GM12878 (cell line): ENCODE results near the gene ZNF407. TPM values are rescaled to one million over a fixed set of nuclear protein-coding genes. Genes with fewer than 3 reads are reported as not detected.

ENCODE experiments used
- ATAC-seq: fragments of 200-7000 bp; cut with Tn5 transposase; 3 replicates; pipeline ENCODE4 v1.9.1; 2020; ENCODE audit warnings: mild to moderate bottlenecking, moderate library complexity
- BruUV-seq: library from RNA; stranded (reverse); fragments of 400-500 nt; replicated peaks from 2 replicates; lab custom pipeline; 2021; lab: Mats Ljungman, UMichigan
- CTCF ChIA-PET: fragments of 300-600 bp; sonication (Branson Sonifier 250); formaldehyde crosslinking; extraction: SDS; loops from one replicate; lab custom pipeline; 2021; ENCODE audit warnings: inconsistent platforms; lab: Yijun Ruan, JAX
- POLR2A ChIA-PET: fragments of 350-600 bp; formaldehyde crosslinking; extraction: SDS; loops from one replicate; lab custom pipeline; 2021; ENCODE audit warnings: inconsistent platforms; lab: Charles Lee
- RAD21 ChIA-PET: fragments of 300-600 bp; sonication (Branson Sonifier 250); formaldehyde crosslinking; loops from one replicate; lab custom pipeline; 2023; ENCODE audit warnings: antibody characterized with exemption; ENCODE audit not compliant: unreplicated experiment; lab: Charles Lee
- SMC1A ChIA-PET: fragments of 300-600 bp; sonication (Branson Sonifier 250); formaldehyde crosslinking; loops from one replicate; lab custom pipeline; 2023; ENCODE audit not compliant: unreplicated experiment, uncharacterized antibody; lab: Charles Lee
- DNase-seq: peaks from one replicate; pipeline ENCODE4 v3.0.0-alpha.2; 2011; ENCODE audit warnings: low read depth, low spot score
- FAIRE-seq: peaks from 3 replicates; lab custom pipeline; 2011; peaks lifted over from hg19 to GRCh38; lab: Jason Lieb, UNC
- H2AFZ ChIP-seq: 2 replicates; pipeline ENCODE4 v1.6.0; 2011; ENCODE audit warnings: low read depth, low read length, control low read depth; ENCODE audit not compliant: control insufficient read depth
- H3K27ac ChIP-seq: 2 replicates; pipeline ENCODE4 v1.5.1; 2011; ENCODE audit warnings: control low read depth; ENCODE audit not compliant: control insufficient read depth, insufficient read depth
- H3K27me3 ChIP-seq, 2 experiments: replicated peaks in 1 of 2; 2 replicates each; pipeline versions ENCODE4 v1.6.0 to v1.6.1; 2011; ENCODE audit warnings: low read length in 1 of 2; ENCODE audit not compliant: control insufficient read depth in 2 of 2, insufficient read depth in 2 of 2
- H3K36me3 ChIP-seq, 2 experiments: 2 replicates each; pipeline ENCODE4 v1.5.1; 2011; ENCODE audit warnings: low read length in 1 of 2; ENCODE audit not compliant: control insufficient read depth in 2 of 2, insufficient read depth in 2 of 2
- H3K4me1 ChIP-seq: 2 replicates; pipeline ENCODE4 v1.6.1; 2011; ENCODE audit warnings: mild to moderate bottlenecking, low read length, moderate library complexity, mixed read lengths; ENCODE audit not compliant: control insufficient read depth, insufficient read depth
- H3K4me2 ChIP-seq: 2 replicates; pipeline ENCODE4 v1.6.0; 2011; ENCODE audit warnings: control low read depth; ENCODE audit not compliant: control insufficient read depth, insufficient read depth
- H3K4me3 ChIP-seq: fragments of 200-600 bp; sonication (generic); 2 replicates; pipeline ENCODE4 v1.5.1; 2016
- H3K79me2 ChIP-seq: 2 replicates; pipeline ENCODE4 v1.6.0; 2011; ENCODE audit warnings: low read length; ENCODE audit not compliant: control insufficient read depth, insufficient read depth
- H3K9ac ChIP-seq: 2 replicates; pipeline ENCODE4 v1.8.0; 2011; ENCODE audit warnings: low read length, control low read depth, mixed read lengths; ENCODE audit not compliant: control insufficient read depth, insufficient read depth
- H3K9me3 ChIP-seq: replicated peaks from 3 replicates; pipeline ENCODE4 v1.5.1; 2011; ENCODE audit warnings: mild to moderate bottlenecking, low read length; ENCODE audit not compliant: control insufficient read depth, insufficient read depth
- H4K20me1 ChIP-seq: 2 replicates; pipeline ENCODE4 v1.6.0; 2011; ENCODE audit not compliant: control insufficient read depth, insufficient read depth
- BHLHE40 ChIP-seq, 2 experiments: fragments of 450-650 bp in 1 of 2; IDR thresholded peaks; 2 replicates each; pipeline ENCODE4 v1.6.1; 2011 to 2017; ENCODE audit warnings: low read depth in 2 of 2, borderline replicate concordance in 1 of 2, improper control_type of control experiment in 1 of 2, low read length in 1 of 2, mild to moderate bottlenecking in 1 of 2
- ETV6 ChIP-seq, 2 experiments: fragments of 450-650 bp in 1 of 2; IDR thresholded peaks in 1 of 2; conservative IDR thresholded peaks in 1 of 2; 2 replicates each; pipeline ENCODE4 v1.6.1; 2014; ENCODE audit warnings: antibody characterized with exemption in 1 of 2, borderline replicate concordance in 1 of 2, low read depth in 1 of 2, mild to moderate bottlenecking in 1 of 2, moderate library complexity in 1 of 2
- KAT2A ChIP-seq: conservative IDR thresholded peaks from 2 replicates; pipeline ENCODE4 v1.6.1; 2011; ENCODE audit warnings: low read depth, low read length; ENCODE audit not compliant: control insufficient read depth
- LARP7 ChIP-seq: fragments of 450-650 bp; IDR thresholded peaks from 2 replicates; pipeline ENCODE4 v1.6.1; 2017; ENCODE audit warnings: mild to moderate bottlenecking
- MLLT1 ChIP-seq: fragments of 450-650 bp; IDR thresholded peaks from 2 replicates; pipeline ENCODE4 v1.6.1; 2016; ENCODE audit warnings: mild to moderate bottlenecking
- WGBS: methylation state at CpG from one replicate; pipeline ENCODE4 v1.1.6; 2016; ENCODE audit warnings: low lambda C conversion rate; ENCODE audit not compliant: insufficient replicate concordance, insufficient coverage; ENCODE audit errors: missing lambda C conversion rate; 5-methylcytosine and 5-hydroxymethylcytosine counted together
- in situ Hi-C: fragments of 300-500 bp; cut with MboI; formaldehyde crosslinking; loops from 9 replicates; pipeline ENCODE4 v1.14.3; 2018; ENCODE audit warnings: mixed read lengths
- intact Hi-C: fragments of 100-400 bp; cut with micrococcal nuclease; formaldehyde crosslinking; loops from one replicate; pipeline ENCODE4 v1.14.2; 2022; ENCODE audit not compliant: unreplicated experiment
- polyA plus RNA-seq, 11 experiments: library from polyadenylated mRNA; depleted of rRNA in 4 of 11; unstranded in 6 of 11; stranded (reverse) in 5 of 11; fragments of >200 nt; fragmentation: Nextera tagmentation in 4 of 11; fragmentation: Illumina TruSeq in 1 of 11; extraction: Ambion mirVana in 4 of 11; extraction: Trizol in 1 of 11; gene quantifications; 1 replicate in 1 of 11; 2 replicates in 10 of 11; pipeline versions ENCODE4 v1.2.1 to v1.2.3, GENCODE V29; 2011 to 2016; ENCODE audit warnings: inconsistent platforms in 2 of 11, missing spikeins in 2 of 11, low read depth in 1 of 11
- total RNA-seq, 4 experiments: library from RNA; depleted of rRNA in 3 of 4; stranded (reverse); fragments of >200 nt in 3 of 4; fragmentation: Illumina TruSeq in 1 of 4; extraction: Trizol in 1 of 4; gene quantifications; 2 replicates each; pipeline versions ENCODE4 v1.2.1 to v1.2.3, GENCODE V29; 2013 to 2021

Gene ZNF407
- total and polyA plus RNA-seq, 10 of the 15 experiments (the other 5 are each of a cell fraction or from before 2014, with no cell fraction given) = 0.69 to 11.6 (median 5.3) TPM

GRCh38 chr18:74901362-74902146 lies 303.9 kb downstream of the ZNF407 start:
- Histone ChIP-seq H3K4me3 (no peak overlapping the region), H3K4me2 (no peak overlapping the region), H3K27me3 (no peaks in the 10 kb centered on the region), H3K9ac (no peak overlapping the region), H2AFZ (no peak overlapping the region), H3K36me3 (no peaks in the 10 kb centered on the region; a peak in 1 of 4 replicates), H3K79me2 (no peaks in the 10 kb centered on the region), H3K9me3 (no peaks in the 10 kb centered on the region), H3K27ac (no peak overlapping the region), H3K4me1 (no peaks in the 10 kb centered on the region), H4K20me1 (no peaks in the 10 kb centered on the region)
- in situ Hi-C loops (loop anchor here (5.0 kb wide), 1 partner anchor 49 kb away; no protein-coding TSS in a partner anchor), intact Hi-C loops (no loop called here)
- 73% methylated on average over 4 of the region's 4 CpGs for WGBS
- TF ChIP-seq MLLT1 = no peak
- ChIA-PET RAD21 (no interaction called here), SMC1A (interaction anchor here (1.2 to 1.4 kb wide), 2 partner anchors 13 to 40 kb away, joined by 3 to 4 read pairs; no protein-coding TSS in a partner anchor), POLR2A (no interaction called here), CTCF (interaction anchor here (1.3 to 2.8 kb wide), 2 partner anchors 62 to 249 kb away, joined by 4 to 9 read pairs; no protein-coding TSS in a partner anchor)
- BruUV-seq = no TSS peak
- FAIRE-seq (no peak), ATAC-seq (no peak), DNase-seq (no peak)

- DNase-seq (no peak), FAIRE-seq (no peak), ATAC-seq (no peak)
- H3K4me1 ChIP-seq = no peaks in the 10 kb centered on the region
- no peaks in the 10 kb centered on the region for H3K27me3 ChIP-seq
- no peak overlapping the region for H3K27ac ChIP-seq
- H3K9ac ChIP-seq = no peak overlapping the region
- in situ Hi-C loops = loop anchor here (5.0 kb wide), 1 partner anchor 50 kb away; no protein-coding TSS in a partner anchor
- H3K36me3 ChIP-seq = no peaks in the 10 kb centered on the region; a peak in 1 of 4 replicates
- no peaks in the 10 kb centered on the region for H4K20me1 ChIP-seq
- no peak overlapping the region for H2AFZ ChIP-seq
- ChIA-PET SMC1A (no interaction called here), RAD21 (no interaction called here), POLR2A (no interaction called here), CTCF (interaction anchor here (2.8 kb wide), 1 partner anchor 62 kb away, joined by 9 read pairs; no protein-coding TSS in a partner anchor)
- no TSS peak for BruUV-seq
- TF ChIP-seq ETV6 (conservative IDR thresholded peaks at IDR 0.05 in 1 of 2, IDR thresholded peaks at IDR 0.05 in 1 of 2; ENCODE audit: borderline replicate concordance in 1 of 2, low read depth in 1 of 2) (no peak), BHLHE40 (IDR thresholded peaks at IDR 0.05; ENCODE audit: borderline replicate concordance in 1 of 2, low read depth in 2 of 2, low read length in 1 of 2) (no peak), KAT2A (no peak), LARP7 (no peak)
- intact Hi-C loops = no loop called here
- H3K9me3 ChIP-seq = no peaks in the 10 kb centered on the region
- 99% methylated on average over 13 of the region's 13 CpGs for WGBS
- no peak overlapping the region for H3K4me2 ChIP-seq
- no peaks in the 10 kb centered on the region for H3K79me2 ChIP-seq
- H3K4me3 ChIP-seq = no peak overlapping the region
Measured at GRCh38 chr18:74902147-74902455, 304.4 kb downstream of the ZNF407 start.
